ENCODE measurements around the gene ZNF518A. TPM values are rescaled to one million over a fixed set of nuclear protein-coding genes. Genes with fewer than 3 reads are reported as not detected.
A peak's percentile ranks its signal among the peaks of the same experiment; 100 is the strongest.

Gene ZNF518A
- total and polyA plus RNA-seq, 9 of the 15 experiments (the other 6 are each of a cell fraction or from before 2014, with no cell fraction given) = 6.3 to 30.0 (median 17.4) TPM

DNA sequence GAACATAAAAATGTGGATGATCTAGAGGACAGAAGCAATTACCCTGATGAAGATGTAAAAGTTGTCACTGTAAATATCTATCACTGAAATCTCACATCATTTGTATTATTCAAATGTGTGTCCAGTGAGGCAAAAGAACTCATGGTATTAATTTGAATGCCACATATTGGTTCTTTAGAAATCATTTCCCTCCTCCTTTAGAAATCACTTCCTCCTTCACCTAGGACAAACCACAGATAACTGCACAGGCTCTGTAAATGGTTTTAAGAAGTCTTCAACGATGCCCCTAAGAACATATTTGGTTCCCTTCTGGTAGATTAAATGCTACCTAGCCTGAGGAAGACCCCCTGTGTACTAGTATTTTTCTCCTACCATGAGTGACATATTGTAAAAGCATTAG lies 33.1 kb upstream of the ZNF518A start (continued):
- no peak for TF ChIP-seq CCAR2 (IDR thresholded peaks at IDR 0.05; ENCODE audit: low read depth, low read length)
- no peak for TF ChIP-seq ZNF324 (CRISPR knock-in tag; IDR thresholded peaks at IDR 0.05)
- no peak for TF ChIP-seq CBFB (CRISPR knock-in tag; IDR thresholded peaks at IDR 0.05)
- TF ChIP-seq, protein P1, sequence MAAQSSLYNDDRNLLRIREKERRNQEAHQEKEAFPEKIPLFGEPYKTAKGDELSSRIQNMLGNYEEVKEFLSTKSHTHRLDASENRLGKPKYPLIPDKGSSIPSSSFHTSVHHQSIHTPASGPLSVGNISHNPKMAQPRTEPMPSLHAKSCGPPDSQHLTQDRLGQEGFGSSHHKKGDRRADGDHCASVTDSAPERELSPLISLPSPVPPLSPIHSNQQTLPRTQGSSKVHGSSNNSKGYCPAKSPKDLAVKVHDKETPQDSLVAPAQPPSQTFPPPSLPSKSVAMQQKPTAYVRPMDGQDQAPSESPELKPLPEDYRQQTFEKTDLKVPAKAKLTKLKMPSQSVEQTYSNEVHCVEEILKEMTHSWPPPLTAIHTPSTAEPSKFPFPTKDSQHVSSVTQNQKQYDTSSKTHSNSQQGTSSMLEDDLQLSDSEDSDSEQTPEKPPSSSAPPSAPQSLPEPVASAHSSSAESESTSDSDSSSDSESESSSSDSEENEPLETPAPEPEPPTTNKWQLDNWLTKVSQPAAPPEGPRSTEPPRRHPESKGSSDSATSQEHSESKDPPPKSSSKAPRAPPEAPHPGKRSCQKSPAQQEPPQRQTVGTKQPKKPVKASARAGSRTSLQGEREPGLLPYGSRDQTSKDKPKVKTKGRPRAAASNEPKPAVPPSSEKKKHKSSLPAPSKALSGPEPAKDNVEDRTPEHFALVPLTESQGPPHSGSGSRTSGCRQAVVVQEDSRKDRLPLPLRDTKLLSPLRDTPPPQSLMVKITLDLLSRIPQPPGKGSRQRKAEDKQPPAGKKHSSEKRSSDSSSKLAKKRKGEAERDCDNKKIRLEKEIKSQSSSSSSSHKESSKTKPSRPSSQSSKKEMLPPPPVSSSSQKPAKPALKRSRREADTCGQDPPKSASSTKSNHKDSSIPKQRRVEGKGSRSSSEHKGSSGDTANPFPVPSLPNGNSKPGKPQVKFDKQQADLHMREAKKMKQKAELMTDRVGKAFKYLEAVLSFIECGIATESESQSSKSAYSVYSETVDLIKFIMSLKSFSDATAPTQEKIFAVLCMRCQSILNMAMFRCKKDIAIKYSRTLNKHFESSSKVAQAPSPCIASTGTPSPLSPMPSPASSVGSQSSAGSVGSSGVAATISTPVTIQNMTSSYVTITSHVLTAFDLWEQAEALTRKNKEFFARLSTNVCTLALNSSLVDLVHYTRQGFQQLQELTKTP (IDR thresholded peaks at IDR 0.05; ENCODE audit: low read depth in 1 of 2, partially characterized antibody in 2 of 2) = no peak
- TF ChIP-seq ZNF224 (CRISPR knock-in tag; IDR thresholded peaks at IDR 0.05) = no peak
- TF ChIP-seq OTX1 (CRISPR knock-in tag; IDR thresholded peaks at IDR 0.05) = no peak

DNA sequence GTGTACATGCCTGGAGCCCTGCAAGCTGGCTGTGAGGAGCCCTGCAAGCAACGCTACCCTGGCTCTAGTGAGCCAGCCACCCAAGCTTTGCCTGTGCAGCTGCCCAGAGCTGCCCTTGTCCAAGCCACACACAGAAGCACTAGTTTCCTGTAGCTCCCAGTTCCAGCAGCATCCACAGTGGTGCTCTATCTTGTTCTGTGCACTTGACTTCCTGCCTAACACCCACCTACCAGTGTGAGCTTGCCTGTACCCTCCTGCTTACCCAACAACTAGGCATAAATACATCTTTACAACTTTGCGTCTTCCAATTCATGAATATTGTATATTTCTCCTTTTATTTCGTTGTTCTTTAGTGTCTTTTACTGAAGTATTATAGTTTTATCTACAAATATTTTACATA lies 32.2 kb upstream of the ZNF518A start:
- peak overlapping the region in 1 of 2 experiments; percentile 72; a peak in 1 of 4 replicates for H3K9ac ChIP-seq (ENCODE audit: insufficient read depth in 1 of 2, low read depth in 2 of 2, low read length in 2 of 2)
- in situ Hi-C loops (cut with MboI) (no loop called here), intact Hi-C loops (cut with micrococcal nuclease) (no loop called here)
- H3K9me3 ChIP-seq (replicated peaks; ENCODE audit: control insufficient read depth, insufficient read depth, low read depth, low read length) = no peaks in the 10 kb centered on the region; the same call in 1 of the 2 replicates
- DNase-seq (ENCODE audit: extremely low read depth in 1 of 4, low spot score in 3 of 4) = no peak
- no peaks in the 10 kb centered on the region for H3K27me3 ChIP-seq (ENCODE audit: control insufficient read depth in 2 of 2, insufficient read depth in 2 of 2, low read length in 2 of 2)
- H3K4me1 ChIP-seq (replicated peaks in 1 of 2; ENCODE audit: control insufficient read depth in 2 of 2, insufficient read depth in 2 of 2, low read length in 2 of 2) = peaks cover 0 to 12% of the 10 kb centered on the region in 2 experiments; a peak in 3 of 5 replicates
- no peak for FAIRE-seq
- no TSS peak for BruUV-seq (replicated peaks)
- peak; percentile 51; the same call in 2 of the 3 replicates for ATAC-seq
- H3K27ac ChIP-seq (ENCODE audit: extremely low read depth, low read depth, low read length) = no peak overlapping the region
- H3K4me3 ChIP-seq = no peak overlapping the region
- H3K4me2 ChIP-seq (ENCODE audit: insufficient read depth, low read length) = no peak overlapping the region
- H3K79me2 ChIP-seq (ENCODE audit: control insufficient read depth, insufficient read depth, low read length) = no peaks in the 10 kb centered on the region
- ChIA-PET CTCF (ENCODE audit: low intra/inter-chr PET ratio) (no interaction called here), POLR2A (interaction anchor here (1.0 kb wide), 1 partner anchor 8 kb away, joined by 3 read pairs; no protein-coding TSS in a partner anchor)
- no peaks in the 10 kb centered on the region for H3K36me3 ChIP-seq (ENCODE audit: control insufficient read depth, insufficient read depth, low read length)
- 50% methylated on average over 2 of the region's 3 CpGs for WGBS (ENCODE audit: insufficient coverage, low coverage, missing lambda C conversion rate)
- H4K20me1 ChIP-seq (replicated peaks; ENCODE audit: control insufficient read depth, insufficient read depth, low read length) = no peaks in the 10 kb centered on the region
- H2AFZ ChIP-seq (ENCODE audit: low read depth, low read length) = peak overlapping the region; percentile 39; the same call in 1 of the 2 replicates
- H3K9me1 ChIP-seq (ENCODE audit: control insufficient read depth, insufficient read depth, low read length) = no peaks in the 10 kb centered on the region
- TF ChIP-seq CEBPB (tag; IDR thresholded peaks at IDR 0.05) (no peak), MCM2 (IDR thresholded peaks at IDR 0.05; ENCODE audit: low read depth) (no peak), ZKSCAN3 (CRISPR knock-in tag; IDR thresholded peaks at IDR 0.05) (no peak), GATA2 (CRISPR knock-in tag; IDR thresholded peaks at IDR 0.05) (no peak), ZNF766 (CRISPR knock-in tag; conservative IDR thresholded peaks at IDR 0.05) (no peak), GABPA (tag; conservative IDR thresholded peaks at IDR 0.05; ENCODE audit: low read depth) (no peak), JUN (IDR thresholded peaks at IDR 0.05; ENCODE audit: borderline replicate concordance, low read depth, low read length) (no peak), JUN (CRISPR knock-in tag; IDR thresholded peaks at IDR 0.05; ENCODE audit: borderline replicate concordance) (no peak)
- TF ChIP-seq, protein P2, sequence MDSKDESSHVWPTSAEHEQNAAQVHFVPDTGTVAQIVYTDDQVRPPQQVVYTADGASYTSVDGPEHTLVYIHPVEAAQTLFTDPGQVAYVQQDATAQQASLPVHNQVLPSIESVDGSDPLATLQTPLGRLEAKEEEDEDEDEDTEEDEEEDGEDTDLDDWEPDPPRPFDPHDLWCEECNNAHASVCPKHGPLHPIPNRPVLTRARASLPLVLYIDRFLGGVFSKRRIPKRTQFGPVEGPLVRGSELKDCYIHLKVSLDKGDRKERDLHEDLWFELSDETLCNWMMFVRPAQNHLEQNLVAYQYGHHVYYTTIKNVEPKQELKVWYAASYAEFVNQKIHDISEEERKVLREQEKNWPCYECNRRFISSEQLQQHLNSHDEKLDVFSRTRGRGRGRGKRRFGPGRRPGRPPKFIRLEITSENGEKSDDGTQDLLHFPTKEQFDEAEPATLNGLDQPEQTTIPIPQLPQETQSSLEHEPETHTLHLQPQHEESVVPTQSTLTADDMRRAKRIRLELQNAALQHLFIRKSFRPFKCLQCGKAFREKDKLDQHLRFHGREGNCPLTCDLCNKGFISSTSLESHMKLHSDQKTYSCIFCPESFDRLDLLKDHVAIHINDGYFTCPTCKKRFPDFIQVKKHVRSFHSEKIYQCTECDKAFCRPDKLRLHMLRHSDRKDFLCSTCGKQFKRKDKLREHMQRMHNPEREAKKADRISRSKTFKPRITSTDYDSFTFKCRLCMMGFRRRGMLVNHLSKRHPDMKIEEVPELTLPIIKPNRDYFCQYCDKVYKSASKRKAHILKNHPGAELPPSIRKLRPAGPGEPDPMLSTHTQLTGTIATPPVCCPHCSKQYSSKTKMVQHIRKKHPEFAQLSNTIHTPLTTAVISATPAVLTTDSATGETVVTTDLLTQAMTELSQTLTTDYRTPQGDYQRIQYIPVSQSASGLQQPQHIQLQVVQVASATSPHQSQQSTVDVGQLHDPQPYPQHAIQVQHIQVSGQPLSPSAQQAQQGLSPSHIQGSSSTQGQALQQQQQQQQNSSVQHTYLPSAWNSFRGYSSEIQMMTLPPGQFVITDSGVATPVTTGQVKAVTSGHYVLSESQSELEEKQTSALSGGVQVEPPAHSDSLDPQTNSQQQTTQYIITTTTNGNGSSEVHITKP (IDR thresholded peaks at IDR 0.05; ENCODE audit: partially characterized antibody) = no peak
